Progenitor cell of endocrine pancreas (in vitro differentiated cells): Measurements from ENCODE around the gene TANC1. TPM values are rescaled to one million over a fixed set of nuclear protein-coding genes. Genes with fewer than 3 reads are reported as not detected.

Source experiments
- DNase-seq: peaks from one replicate; pipeline ENCODE4 v3.0.0; 2021; ENCODE audit warnings: low spot score; ENCODE audit not compliant: unreplicated experiment
- H3K27ac Mint-ChIP-seq: 2 replicates; pipeline ENCODE4 v1.8.0; 2021; ENCODE audit warnings: mild to moderate bottlenecking, moderate library complexity, mixed read lengths
- H3K27me3 Mint-ChIP-seq: 2 replicates; pipeline ENCODE4 v1.8.0; 2021; ENCODE audit warnings: mixed read lengths
- H3K36me3 Mint-ChIP-seq: 2 replicates; pipeline ENCODE4 v1.8.0; 2022; ENCODE audit warnings: mixed read lengths; ENCODE audit not compliant: insufficient read depth
- H3K4me1 Mint-ChIP-seq: 2 replicates; pipeline ENCODE4 v1.8.0; 2021; ENCODE audit warnings: low read depth, mixed read lengths
- H3K4me3 Mint-ChIP-seq: 2 replicates; pipeline ENCODE4 v1.8.0; 2021; ENCODE audit warnings: low read depth, mild to moderate bottlenecking, moderate library complexity, mixed read lengths
- H3K9me3 Mint-ChIP-seq: 2 replicates; pipeline ENCODE4 v1.8.0; 2021; ENCODE audit warnings: low read depth, mixed read lengths
- CTCF ChIP-seq: fragments of 200-600 bp; sonication (generic); IDR thresholded peaks from one replicate; pipeline ENCODE4 v1.5.0; 2021; ENCODE audit warnings: antibody characterized with exemption, mild to moderate bottlenecking; ENCODE audit not compliant: unreplicated experiment
- total RNA-seq: library from RNA; stranded (reverse); gene quantifications from 2 replicates; pipeline ENCODE4 v1.2.1, GENCODE V29; 2021

TANC1 gene
- total RNA-seq, 1 donor from 2014 or later: 29.8 TPM

- H3K4me3 Mint-ChIP-seq: no peak overlapping the region
- no peak for DNase-seq
- H3K9me3 Mint-ChIP-seq: peaks cover 1% of the 10 kb centered on the region
- peaks cover 14% of the 10 kb centered on the region for H3K4me1 Mint-ChIP-seq
- no peak for TF ChIP-seq CTCF
- no peak overlapping the region for H3K27ac Mint-ChIP-seq
- no peaks in the 10 kb centered on the region for H3K27me3 Mint-ChIP-seq
- peaks cover 7% of the 10 kb centered on the region for H3K36me3 Mint-ChIP-seq
Measured at GRCh38 chr2:159101755-159102489, 133.5 kb downstream of the TANC1 start.

DNA sequence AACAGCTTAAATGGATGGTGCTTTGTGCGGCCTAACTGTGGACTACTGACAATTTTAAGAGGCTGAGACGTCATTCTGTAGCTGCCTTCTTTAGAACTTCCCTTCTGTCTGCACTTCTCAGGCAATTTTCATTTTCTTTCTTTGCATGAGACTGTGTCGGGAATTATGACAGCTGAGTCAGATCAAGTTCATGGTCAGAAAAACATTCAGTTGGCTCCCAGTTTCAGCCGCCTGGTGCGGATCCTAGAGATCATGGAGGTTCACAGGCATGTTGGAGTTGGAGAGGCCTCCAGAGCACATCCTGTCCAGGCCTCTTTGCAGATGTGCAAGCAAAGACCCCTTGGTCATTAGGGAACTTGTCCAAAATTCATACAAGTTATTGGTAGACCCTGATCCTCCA, 135.0 kb downstream of the TANC1 start:
- DNase-seq: no peak
- no peaks in the 10 kb centered on the region for H3K9me3 Mint-ChIP-seq
- no peak overlapping the region for H3K27ac Mint-ChIP-seq
- peaks cover 6% of the 10 kb centered on the region for H3K36me3 Mint-ChIP-seq
- no peaks in the 10 kb centered on the region for H3K27me3 Mint-ChIP-seq
- no peak overlapping the region for H3K4me3 Mint-ChIP-seq
- H3K4me1 Mint-ChIP-seq: peaks cover 13% of the 10 kb centered on the region
- TF ChIP-seq CTCF: no peak

- Mint-ChIP-seq H3K36me3 (peaks cover 2% of the 10 kb centered on the region), H3K4me1 (no peaks in the 10 kb centered on the region), H3K27ac (no peak overlapping the region), H3K4me3 (no peak overlapping the region), H3K27me3 (no peaks in the 10 kb centered on the region), H3K9me3 (no peaks in the 10 kb centered on the region)
- DNase-seq: no peak
- no peak for TF ChIP-seq CTCF
Measured at GRCh38 chr2:159106109-159106508, 137.7 kb downstream of the TANC1 start.

- Mint-ChIP-seq H3K27me3 (no peaks in the 10 kb centered on the region), H3K27ac (peak overlapping the region; percentile 62), H3K9me3 (no peaks in the 10 kb centered on the region), H3K36me3 (no peaks in the 10 kb centered on the region), H3K4me1 (no peaks in the 10 kb centered on the region), H3K4me3 (no peak overlapping the region)
- no peak for DNase-seq
- TF ChIP-seq CTCF: no peak
Measured at GRCh38 chr2:159108181-159108893, 139.9 kb downstream of the TANC1 start.

DNA sequence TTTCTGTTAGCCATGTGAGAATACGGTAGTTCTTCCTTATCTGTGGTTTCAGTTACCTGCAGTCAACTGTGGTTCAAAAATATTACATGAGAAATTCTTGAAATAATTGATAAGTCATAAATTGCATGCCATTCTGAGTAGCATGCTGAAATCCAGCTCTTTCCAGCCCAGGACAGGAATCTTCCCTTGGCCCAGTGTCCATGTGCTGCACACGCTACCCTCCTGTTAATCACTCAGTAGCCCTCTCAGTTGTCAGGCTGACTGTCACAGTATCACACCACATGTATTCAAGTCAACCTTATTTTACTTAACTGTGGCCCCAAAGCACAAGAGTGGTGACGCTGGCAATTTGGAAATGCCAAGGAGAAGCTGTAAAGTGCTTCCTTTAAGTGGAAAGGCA, 141.1 kb downstream of the TANC1 start:
- no peak overlapping the region for H3K4me3 Mint-ChIP-seq
- no peaks in the 10 kb centered on the region for H3K4me1 Mint-ChIP-seq
- TF ChIP-seq CTCF: no peak
- no peaks in the 10 kb centered on the region for H3K36me3 Mint-ChIP-seq
- H3K27ac Mint-ChIP-seq: no peak overlapping the region
- H3K9me3 Mint-ChIP-seq: no peaks in the 10 kb centered on the region
- no peak for DNase-seq
- no peaks in the 10 kb centered on the region for H3K27me3 Mint-ChIP-seq
